Adrenal gland (tissue), 12 donors: Measurements from ENCODE around the gene TPST1. TPM values are rescaled to one million over a fixed set of nuclear protein-coding genes. Genes with fewer than 3 reads are reported as not detected.

Experiments used
- DNase-seq, 7 donors: peaks; one replicate each; pipeline ENCODE4 v3.0.0-alpha.2; 2019 to 2020
- H3K27ac ChIP-seq, 5 donors: fragments of 200-600 bp; sonication (generic) in 4 of 5; 1 replicate in 3 of 5; 2 replicates in 2 of 5; pipeline versions ENCODE4 v1.5.1 to v1.8.0; 2016 to 2020; ENCODE audit warnings: mild to moderate bottlenecking in 1 of 5
- H3K27me3 ChIP-seq: fragments of 200-600 bp; 2 replicates; pipeline ENCODE4 v1.8.0; 2021
- H3K36me3 ChIP-seq, 2 donors: fragments of 200-600 bp; replicated peaks in 1 of 2; 1 replicate in 1 of 2; 2 replicates in 1 of 2; pipeline versions ENCODE4 v1.5.1 to v1.8.0; 2018 to 2022
- H3K4me1 ChIP-seq, 2 donors: fragments of 200-600 bp; replicated peaks in 1 of 2; 1 replicate in 1 of 2; 2 replicates in 1 of 2; pipeline versions ENCODE4 v1.5.1 to v1.8.0; 2018 to 2021
- H3K4me3 ChIP-seq, 4 donors: fragments of 200-600 bp; sonication (generic) in 3 of 4; one replicate each; pipeline ENCODE4 v1.5.1; 2016 to 2018
- H3K9me3 ChIP-seq, 3 donors: fragments of 200-600 bp; sonication (generic) in 1 of 3; replicated peaks in 1 of 3; 1 replicate in 2 of 3; 2 replicates in 1 of 3; pipeline versions ENCODE4 v1.5.1 to v1.8.0; 2016 to 2021
- POLR2A ChIP-seq, 2 donors: fragments of 450-650 bp; IDR thresholded peaks; one replicate each; pipeline ENCODE4 v1.6.1; 2017; ENCODE audit warnings: antibody characterized with exemption in 2 of 2, mild to moderate bottlenecking in 2 of 2, moderate library complexity in 1 of 2
- WGBS, 4 donors: extraction: QIAGEN DNeasy Blood & Tissue Kit in 2 of 4; methylation state at CpG; one replicate each; pipeline versions ENCODE4 v1.1.5 to v1.1.7; 2013 to 2017; 5-methylcytosine and 5-hydroxymethylcytosine counted together
- intact Hi-C, 2 donors: fragments of 100-400 bp; cut with DNase I; formaldehyde crosslinking; loops; one replicate each; pipeline versions ENCODE4 v1.14.1 to v1.15.0; 2022 to 2023
- polyA plus RNA-seq, 3 donors: library from polyadenylated mRNA; stranded (reverse); fragments of 200-250 nt in 2 of 3; fragments of 350-450 nt in 1 of 3; fragmentation: Illumina TruSeq in 1 of 3; extraction: RNeasy Lipid Tissue Mini Kit (QIAGEN cat#74804) in 1 of 3; gene quantifications; one replicate each; pipeline ENCODE4 v1.2.3, GENCODE V29; 2013 to 2014
- total RNA-seq, 9 donors: library from RNA; depleted of rRNA in 4 of 9; stranded (reverse); fragments of >200 nt in 4 of 9; fragments of 120-200 nt in 1 of 9; fragmentation: NEBNext Ultra II Directional in 1 of 9; extraction: Animal tissue kit (Norgen Biotek cat#: 25700) in 1 of 9; gene quantifications; one replicate each; pipeline versions ENCODE4 v1.1.0 to v1.2.4, GENCODE V29; 2013 to 2023
- TF ChIP-seq, protein P1 (sequence below), 6 experiments: fragments of 450-650 bp in 4 of 6; fragments of 200-600 bp in 2 of 6; sonication (generic) in 1 of 6; IDR thresholded peaks; 1 replicate in 5 of 6; 2 replicates in 1 of 6; pipeline versions ENCODE4 v1.5.1 to v1.8.0; 2016 to 2021; ENCODE audit warnings: antibody characterized with exemption in 6 of 6, mild to moderate bottlenecking in 2 of 6, moderate library complexity in 1 of 6
- donor health status: healthy with polysubstance abuse.
- donor health status: Bipolar disorder and iron deficiency.
- donor health status: DM: yes; HTN: yes; CAD: no.
- donor health status: DM: no; HTN: no; CAD: no.
- donor health status: DM: no; HTN: no; CAD: no.
- donor health status: DM: yes; HTN: yes; CAD: no.

The TPST1 gene
- total and polyA plus RNA-seq, 12 donors, result 6.8 to 70.2 (median 27.2) TPM

- peak overlapping the region in 2 of 5 donors; percentile 3 to 14 for H3K27ac ChIP-seq
- peaks cover 4 to 22% of the 10 kb centered on the region in 2 donors for H3K4me1 ChIP-seq
- WGBS, 4 donors, result 0 to 75% (median 50%) methylated on average over 1 of the region's 1 CpG
- no peak overlapping the region for H3K4me3 ChIP-seq
- H3K36me3 ChIP-seq, result no peaks in the 10 kb centered on the region
- H3K9me3 ChIP-seq, result no peaks in the 10 kb centered on the region
- intact Hi-C loops, result no loop called here
- no peak for TF ChIP-seq POLR2A (IDR thresholded peaks at IDR 0.05)
- TF ChIP-seq, protein P1, sequence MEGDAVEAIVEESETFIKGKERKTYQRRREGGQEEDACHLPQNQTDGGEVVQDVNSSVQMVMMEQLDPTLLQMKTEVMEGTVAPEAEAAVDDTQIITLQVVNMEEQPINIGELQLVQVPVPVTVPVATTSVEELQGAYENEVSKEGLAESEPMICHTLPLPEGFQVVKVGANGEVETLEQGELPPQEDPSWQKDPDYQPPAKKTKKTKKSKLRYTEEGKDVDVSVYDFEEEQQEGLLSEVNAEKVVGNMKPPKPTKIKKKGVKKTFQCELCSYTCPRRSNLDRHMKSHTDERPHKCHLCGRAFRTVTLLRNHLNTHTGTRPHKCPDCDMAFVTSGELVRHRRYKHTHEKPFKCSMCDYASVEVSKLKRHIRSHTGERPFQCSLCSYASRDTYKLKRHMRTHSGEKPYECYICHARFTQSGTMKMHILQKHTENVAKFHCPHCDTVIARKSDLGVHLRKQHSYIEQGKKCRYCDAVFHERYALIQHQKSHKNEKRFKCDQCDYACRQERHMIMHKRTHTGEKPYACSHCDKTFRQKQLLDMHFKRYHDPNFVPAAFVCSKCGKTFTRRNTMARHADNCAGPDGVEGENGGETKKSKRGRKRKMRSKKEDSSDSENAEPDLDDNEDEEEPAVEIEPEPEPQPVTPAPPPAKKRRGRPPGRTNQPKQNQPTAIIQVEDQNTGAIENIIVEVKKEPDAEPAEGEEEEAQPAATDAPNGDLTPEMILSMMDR (IDR thresholded peaks at IDR 0.05), result no peak
- DNase-seq, result no peak
- no peaks in the 10 kb centered on the region for H3K27me3 ChIP-seq
Measured at GRCh38 chr7:66256281-66256680, 51.1 kb downstream of the TPST1 start.

- intact Hi-C loops, result no loop called here
- peaks cover 4 to 22% of the 10 kb centered on the region in 2 donors for H3K4me1 ChIP-seq
- TF ChIP-seq, protein P1 (IDR thresholded peaks at IDR 0.05), result no peak
- no peak for TF ChIP-seq POLR2A (IDR thresholded peaks at IDR 0.05)
- H3K4me3 ChIP-seq, result no peak overlapping the region
- no peaks in the 10 kb centered on the region for H3K36me3 ChIP-seq
- WGBS, 4 donors, result 80 to 86% (median 81%) methylated on average over 4 of the region's 4 CpGs
- H3K27me3 ChIP-seq, result no peaks in the 10 kb centered on the region
- peak overlapping the region in 1 of 5 donors; percentile 1 for H3K27ac ChIP-seq
- no peak for DNase-seq
- no peaks in the 10 kb centered on the region for H3K9me3 ChIP-seq
Measured at GRCh38 chr7:66257481-66257880, 52.3 kb downstream of the TPST1 start.

- Histone ChIP-seq H3K4me3 (no peak overlapping the region), H3K27ac (peak overlapping the region in 3 of 5 donors; percentile 5 to 52 (median 26)), H3K9me3 (no peaks in the 10 kb centered on the region), H3K27me3 (no peaks in the 10 kb centered on the region), H3K36me3 (no peaks in the 10 kb centered on the region), H3K4me1 (peaks cover 4 to 22% of the 10 kb centered on the region in 2 donors)
- intact Hi-C loops, result no loop called here
- TF ChIP-seq, protein P1 (IDR thresholded peaks at IDR 0.05), result no peak
- no peak for TF ChIP-seq POLR2A (IDR thresholded peaks at IDR 0.05)
- peak in 1 of 7 donors; percentile 7 for DNase-seq
- 55 to 61% (median 57%) methylated on average over 5 of the region's 5 CpGs for WGBS, 4 donors
Measured at GRCh38 chr7:66258409-66258808, 53.3 kb downstream of the TPST1 start.

DNA sequence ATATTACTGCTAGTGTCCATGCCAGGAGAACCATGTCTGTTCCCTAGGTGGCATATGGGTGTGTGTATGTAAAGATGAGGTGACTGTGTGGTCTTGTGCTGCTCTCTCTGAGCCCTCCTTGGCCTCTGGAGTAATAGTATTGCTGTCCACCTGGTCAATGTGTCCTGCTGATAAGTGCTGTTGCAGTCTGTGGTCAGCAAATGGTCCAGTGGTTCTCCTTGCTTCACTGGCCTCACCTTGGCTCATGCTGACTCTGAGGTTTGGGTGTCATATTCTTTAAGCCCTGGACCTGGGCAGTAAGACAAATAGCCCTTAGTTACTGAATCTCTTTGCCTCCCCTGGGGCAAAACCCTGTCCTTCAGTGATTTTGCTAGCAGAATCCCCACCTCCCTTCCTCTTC lies 56.8 kb downstream of the TPST1 start:
- Histone ChIP-seq H3K36me3 (no peaks in the 10 kb centered on the region), H3K27ac (no peak overlapping the region), H3K4me3 (no peak overlapping the region), H3K9me3 (peaks cover 0 to 16% (median 9%) of the 10 kb centered on the region in 3 donors), H3K27me3 (no peaks in the 10 kb centered on the region), H3K4me1 (peaks cover 0 to 20% of the 10 kb centered on the region in 2 donors)
- no peak for DNase-seq
- TF ChIP-seq, protein P1 (IDR thresholded peaks at IDR 0.05), result no peak
- no peak for TF ChIP-seq POLR2A (IDR thresholded peaks at IDR 0.05)
- intact Hi-C loops, result no loop called here
